Kidney epithelial cell (primary cell): ENCODE data around the gene CAMTA1. TPM values are rescaled to one million over a fixed set of nuclear protein-coding genes. Genes with fewer than 3 reads are reported as not detected.
A peak's percentile ranks its signal among the peaks of the same experiment; 100 is the strongest.

Experiments
- DNase-seq: peaks from one replicate; pipeline ENCODE4 v3.0.0-alpha.2; 2010; ENCODE audit warnings: low read depth
- H3K27me3 ChIP-seq: 2 replicates; pipeline ENCODE4 v1.6.0; 2011; ENCODE audit warnings: low read length; ENCODE audit not compliant: control insufficient read depth, insufficient read depth
- H3K36me3 ChIP-seq: 2 replicates; pipeline ENCODE4 v1.5.1; 2011; ENCODE audit warnings: low read length; ENCODE audit not compliant: control insufficient read depth, insufficient read depth
- H3K4me3 ChIP-seq: 2 replicates; pipeline ENCODE4 v1.5.1; 2011; ENCODE audit warnings: low read depth, mild to moderate bottlenecking, control low read depth, low read length
- total RNA-seq: library from RNA; depleted of rRNA; stranded (reverse); fragments of >200 nt; gene quantifications from 2 replicates; pipeline ENCODE4 v1.2.3, GENCODE V29; 2015
- TF ChIP-seq, protein P1 (sequence below): IDR thresholded peaks from 2 replicates; pipeline ENCODE4 v1.5.1; 2011; ENCODE audit warnings: mild to moderate bottlenecking, moderate library complexity, low read length, control low read depth, inconsistent platforms; ENCODE audit not compliant: insufficient read depth, poor library complexity, severe bottlenecking

Gene CAMTA1
- total RNA-seq, 1 donor from 2014 or later: 76.5 TPM

GRCh38 chr1:7470904-7471638 lies 685.8 kb downstream of the CAMTA1 start:
- DNase-seq: peak; percentile 87
- H3K4me3 ChIP-seq: no peak overlapping the region
- no peaks in the 10 kb centered on the region for H3K27me3 ChIP-seq
- TF ChIP-seq, protein P1, sequence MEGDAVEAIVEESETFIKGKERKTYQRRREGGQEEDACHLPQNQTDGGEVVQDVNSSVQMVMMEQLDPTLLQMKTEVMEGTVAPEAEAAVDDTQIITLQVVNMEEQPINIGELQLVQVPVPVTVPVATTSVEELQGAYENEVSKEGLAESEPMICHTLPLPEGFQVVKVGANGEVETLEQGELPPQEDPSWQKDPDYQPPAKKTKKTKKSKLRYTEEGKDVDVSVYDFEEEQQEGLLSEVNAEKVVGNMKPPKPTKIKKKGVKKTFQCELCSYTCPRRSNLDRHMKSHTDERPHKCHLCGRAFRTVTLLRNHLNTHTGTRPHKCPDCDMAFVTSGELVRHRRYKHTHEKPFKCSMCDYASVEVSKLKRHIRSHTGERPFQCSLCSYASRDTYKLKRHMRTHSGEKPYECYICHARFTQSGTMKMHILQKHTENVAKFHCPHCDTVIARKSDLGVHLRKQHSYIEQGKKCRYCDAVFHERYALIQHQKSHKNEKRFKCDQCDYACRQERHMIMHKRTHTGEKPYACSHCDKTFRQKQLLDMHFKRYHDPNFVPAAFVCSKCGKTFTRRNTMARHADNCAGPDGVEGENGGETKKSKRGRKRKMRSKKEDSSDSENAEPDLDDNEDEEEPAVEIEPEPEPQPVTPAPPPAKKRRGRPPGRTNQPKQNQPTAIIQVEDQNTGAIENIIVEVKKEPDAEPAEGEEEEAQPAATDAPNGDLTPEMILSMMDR: no peak
- no peaks in the 10 kb centered on the region for H3K36me3 ChIP-seq

DNA sequence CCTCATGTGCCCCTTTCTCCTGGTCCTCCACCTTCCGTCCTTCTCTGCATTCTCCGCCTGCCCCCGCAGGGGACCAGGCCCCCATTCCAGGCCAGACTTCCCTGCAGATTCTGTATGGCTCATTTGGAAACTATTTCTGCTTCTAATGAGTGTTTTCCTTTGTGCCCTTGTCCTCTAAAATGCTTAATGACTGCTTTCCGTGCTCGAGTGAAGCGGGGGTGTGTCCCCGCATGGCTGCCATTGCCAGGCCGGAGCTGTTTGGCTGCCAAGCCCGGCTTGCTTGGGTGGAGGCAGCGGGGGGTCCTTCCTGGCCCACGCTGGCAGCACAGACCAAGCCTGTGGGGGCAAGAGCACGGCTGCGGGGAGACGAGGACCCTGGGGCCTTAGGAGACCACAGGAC lies 686.6 kb downstream of the CAMTA1 start:
- no peaks in the 10 kb centered on the region for H3K27me3 ChIP-seq
- DNase-seq: no peak
- no peak overlapping the region for H3K4me3 ChIP-seq
- H3K36me3 ChIP-seq: no peaks in the 10 kb centered on the region
- TF ChIP-seq, protein P1: no peak

GRCh38 chr1:7473223-7474142 lies 688.2 kb downstream of the CAMTA1 start:
- Histone ChIP-seq H3K4me3 (no peak overlapping the region), H3K27me3 (no peaks in the 10 kb centered on the region), H3K36me3 (no peaks in the 10 kb centered on the region)
- TF ChIP-seq, protein P1: no peak
- DNase-seq: no peak

DNA sequence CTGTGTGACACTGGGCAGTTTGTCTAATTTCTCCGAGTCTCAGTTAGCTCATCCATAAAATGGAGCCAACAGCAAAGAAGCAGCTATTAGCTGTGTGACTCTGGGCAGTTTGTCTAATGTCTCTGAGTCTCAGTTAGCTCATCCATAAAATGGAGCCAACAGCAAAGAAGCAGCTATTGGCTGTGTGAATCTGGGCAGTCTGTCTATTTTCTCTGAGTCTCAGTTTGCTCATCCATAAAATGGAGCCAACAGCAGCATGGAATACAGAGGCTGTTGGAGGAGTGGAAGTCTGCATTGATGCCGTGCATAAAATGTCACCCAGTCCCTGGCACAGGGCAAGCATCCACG lies 688.9 kb downstream of the CAMTA1 start:
- TF ChIP-seq, protein P1: no peak
- H3K27me3 ChIP-seq: no peaks in the 10 kb centered on the region
- no peak overlapping the region for H3K4me3 ChIP-seq
- DNase-seq: no peak
- no peaks in the 10 kb centered on the region for H3K36me3 ChIP-seq

GRCh38 chr1:7474786-7475502 lies 689.7 kb downstream of the CAMTA1 start:
- TF ChIP-seq, protein P1: no peak
- H3K4me3 ChIP-seq: no peak overlapping the region
- H3K36me3 ChIP-seq: no peaks in the 10 kb centered on the region
- H3K27me3 ChIP-seq: no peaks in the 10 kb centered on the region
- no peak for DNase-seq
